OCI-LY7 (cell line): ENCODE results near the gene MUC3A.

Experiments
- CTCF ChIP-seq: fragments of 200-600 bp; sonication (generic); conservative IDR thresholded peaks from 2 replicates; pipeline ENCODE4 v1.5.1; 2014; ENCODE audit warnings: mild to moderate bottlenecking, antibody characterized with exemption, low read length, moderate library complexity, mixed read lengths
- EZH2phosphoT487 ChIP-seq: fragments of 200-600 bp; sonication (generic); IDR thresholded peaks from 2 replicates; pipeline ENCODE4 v1.6.1; 2018; ENCODE audit warnings: low read depth, borderline replicate concordance, mild to moderate bottlenecking, mixed run types, antibody characterized with exemption, low read length, moderate library complexity, mixed read lengths

- TF ChIP-seq CTCF (no peak), EZH2phosphoT487 (no peak)
Observed at GRCh38 chr7:100978300-100978699, 29.0 kb downstream of the MUC3A start.
